ENCODE measurements around the gene ENOX1. TPM values are rescaled to one million over a fixed set of nuclear protein-coding genes. Genes with fewer than 3 reads are reported as not detected.

ENOX1 gene
- total RNA-seq, 2 experiments from 2014 or later = 0.09 TPM

- no peaks in the 10 kb centered on the region for H3K4me1 Mint-ChIP-seq (ENCODE audit: low read depth)
- H3K4me3 Mint-ChIP-seq = no peak overlapping the region
- no peak overlapping the region for H3K27ac Mint-ChIP-seq
- TF ChIP-seq CTCF (IDR thresholded peaks at IDR 0.05) = no peak
- ATAC-seq (no peak), DNase-seq (no peak)
- peaks cover 7% of the 10 kb centered on the region for H3K27me3 Mint-ChIP-seq
- ChIA-PET POLR2A (no interaction called here), CTCF (no interaction called here)
- no peaks in the 10 kb centered on the region for H3K9me3 Mint-ChIP-seq
- intact Hi-C loops (cut with micrococcal nuclease) = no loop called here
- H3K36me3 Mint-ChIP-seq (ENCODE audit: low read depth) = no peaks in the 10 kb centered on the region
These were observed 491.5 kb downstream of the ENOX1 start for GRCh38 chr13:43295321-43295720.

- POLR2A ChIA-PET = no interaction called here
- H3K27ac Mint-ChIP-seq = no peak overlapping the region
- no peaks in the 10 kb centered on the region for H3K36me3 Mint-ChIP-seq (ENCODE audit: low read depth)
- CTCF ChIA-PET = no interaction called here
- DNase-seq (no peak), ATAC-seq (no peak)
- TF ChIP-seq CTCF (IDR thresholded peaks at IDR 0.05) = no peak
- intact Hi-C loops (cut with micrococcal nuclease) = no loop called here
- no peaks in the 10 kb centered on the region for H3K4me1 Mint-ChIP-seq (ENCODE audit: low read depth)
- no peak overlapping the region for H3K4me3 Mint-ChIP-seq
- peaks cover 7% of the 10 kb centered on the region for H3K27me3 Mint-ChIP-seq
- no peaks in the 10 kb centered on the region for H3K9me3 Mint-ChIP-seq
These were observed 492.4 kb downstream of the ENOX1 start for GRCh38 chr13:43294412-43294811.

GRCh38 chr13:43293986-43294385, 492.8 kb downstream of the ENOX1 start:
- DNase-seq (no peak), ATAC-seq (no peak)
- H3K27me3 Mint-ChIP-seq = peaks cover 5% of the 10 kb centered on the region
- intact Hi-C loops (cut with micrococcal nuclease) = no loop called here
- H3K9me3 Mint-ChIP-seq = no peaks in the 10 kb centered on the region
- H3K4me3 Mint-ChIP-seq = no peak overlapping the region
- no peaks in the 10 kb centered on the region for H3K4me1 Mint-ChIP-seq (ENCODE audit: low read depth)
- no peak for TF ChIP-seq CTCF (IDR thresholded peaks at IDR 0.05)
- CTCF ChIA-PET = no interaction called here
- H3K27ac Mint-ChIP-seq = no peak overlapping the region
- POLR2A ChIA-PET = no interaction called here
- H3K36me3 Mint-ChIP-seq (ENCODE audit: low read depth) = no peaks in the 10 kb centered on the region

GRCh38 chr13:43293561-43293960, 493.2 kb downstream of the ENOX1 start:
- H3K27ac Mint-ChIP-seq = no peak overlapping the region
- POLR2A ChIA-PET = no interaction called here

GRCh38 chr13:43293008-43293407, 493.8 kb downstream of the ENOX1 start:
- DNase-seq = peak; percentile 10
- no peak for ATAC-seq
- CTCF ChIA-PET = no interaction called here
- Mint-ChIP-seq H3K9me3 (no peaks in the 10 kb centered on the region), H3K4me1 (ENCODE audit: low read depth) (no peaks in the 10 kb centered on the region), H3K4me3 (no peak overlapping the region), H3K36me3 (ENCODE audit: low read depth) (no peaks in the 10 kb centered on the region), H3K27me3 (no peaks in the 10 kb centered on the region), H3K27ac (no peak overlapping the region)
- POLR2A ChIA-PET = no interaction called here
- no peak for TF ChIP-seq CTCF (IDR thresholded peaks at IDR 0.05)
- intact Hi-C loops (cut with micrococcal nuclease) = no loop called here

More at GRCh38 chr13:43293561-43293960, 493.2 kb downstream of the ENOX1 start:
- CTCF ChIA-PET = no interaction called here
- Mint-ChIP-seq H3K4me3 (no peak overlapping the region), H3K27me3 (peaks cover under 1% of the 10 kb centered on the region), H3K4me1 (ENCODE audit: low read depth) (no peaks in the 10 kb centered on the region), H3K36me3 (ENCODE audit: low read depth) (no peaks in the 10 kb centered on the region), H3K9me3 (no peaks in the 10 kb centered on the region)
- intact Hi-C loops (cut with micrococcal nuclease) = no loop called here
- DNase-seq (no peak), ATAC-seq (no peak)
- TF ChIP-seq CTCF (IDR thresholded peaks at IDR 0.05) = no peak
